BJ (cell line): ENCODE results near the gene PHACTR3. TPM values are rescaled to one million over a fixed set of nuclear protein-coding genes. Genes with fewer than 3 reads are reported as not detected.

Source experiments
- CTCF ChIA-PET: fragments of 350-600 bp; formaldehyde crosslinking; extraction: SDS; loops from one replicate; lab custom pipeline; 2021; ENCODE audit warnings: antibody characterized with exemption, inconsistent platforms; lab: Yijun Ruan, JAX
- POLR2A ChIA-PET: fragments of 300-600 bp; sonication (Branson Sonifier 250); formaldehyde crosslinking; extraction: SDS; loops from one replicate; lab custom pipeline; 2021; ENCODE audit warnings: antibody characterized with exemption; lab: Charles Lee
- DNase-seq: peaks from one replicate; pipeline ENCODE4 v3.0.0-alpha.2; 2011; ENCODE audit warnings: low read depth
- H3K27me3 ChIP-seq: 2 replicates; pipeline ENCODE4 v1.6.0; 2011; ENCODE audit warnings: low read length; ENCODE audit not compliant: control insufficient read depth, insufficient read depth
- H3K36me3 ChIP-seq: 2 replicates; pipeline ENCODE4 v1.5.1; 2011; ENCODE audit warnings: low read length; ENCODE audit not compliant: control insufficient read depth, insufficient read depth
- H3K4me3 ChIP-seq: 2 replicates; pipeline ENCODE4 v1.5.1; 2011; ENCODE audit warnings: low read depth, mild to moderate bottlenecking, control low read depth, low read length
- CTCF ChIP-seq: IDR thresholded peaks from 2 replicates; pipeline ENCODE4 v1.5.1; 2011; ENCODE audit warnings: low read depth, mild to moderate bottlenecking, control low read depth, inconsistent platforms, low read length, moderate library complexity; ENCODE audit not compliant: insufficient read depth
- polyA plus RNA-seq: library from polyadenylated mRNA; depleted of rRNA; stranded (reverse); fragments of >200 nt; gene quantifications from 2 replicates; pipeline ENCODE4 v1.2.3, GENCODE V29; 2011

Gene PHACTR3
- polyA plus RNA-seq, 1 experiment = not detected

GRCh38 chr20:59666586-59666985 lies 62.2 kb downstream of the PHACTR3 start:
- DNase-seq = no peak
- no peak for TF ChIP-seq CTCF
- POLR2A ChIA-PET = no interaction called here

GRCh38 chr20:59667131-59667530 lies 62.8 kb downstream of the PHACTR3 start:
- Histone ChIP-seq H3K4me3 (no peak overlapping the region), H3K36me3 (no peaks in the 10 kb centered on the region), H3K27me3 (no peaks in the 10 kb centered on the region)
- ChIA-PET CTCF (no interaction called here), POLR2A (no interaction called here)
- no peak for DNase-seq
- no peak for TF ChIP-seq CTCF

More at GRCh38 chr20:59666586-59666985, 62.2 kb downstream of the PHACTR3 start:
- CTCF ChIA-PET = no interaction called here
- Histone ChIP-seq H3K27me3 (no peaks in the 10 kb centered on the region), H3K36me3 (no peaks in the 10 kb centered on the region), H3K4me3 (no peak overlapping the region)

- Histone ChIP-seq H3K27me3 (no peaks in the 10 kb centered on the region), H3K4me3 (no peak overlapping the region), H3K36me3 (no peaks in the 10 kb centered on the region)
- CTCF ChIA-PET = no interaction called here
- TF ChIP-seq CTCF = no peak
- DNase-seq = no peak
- POLR2A ChIA-PET = no interaction called here
Observed at GRCh38 chr20:59667981-59668515, 63.7 kb downstream of the PHACTR3 start.

- no peaks in the 10 kb centered on the region for H3K36me3 ChIP-seq
- no peak overlapping the region for H3K4me3 ChIP-seq
- POLR2A ChIA-PET = no interaction called here
- CTCF ChIA-PET = interaction anchor here (1.1 kb wide), 1 partner anchor 99 kb away, joined by 3 read pairs; no protein-coding TSS in a partner anchor
- H3K27me3 ChIP-seq = no peaks in the 10 kb centered on the region
- TF ChIP-seq CTCF = no peak
- no peak for DNase-seq
Observed at GRCh38 chr20:59668926-59669850, 64.8 kb downstream of the PHACTR3 start.

GRCh38 chr20:59670786-59671492 lies 66.6 kb downstream of the PHACTR3 start:
- POLR2A ChIA-PET = no interaction called here
- Histone ChIP-seq H3K36me3 (no peaks in the 10 kb centered on the region), H3K4me3 (no peak overlapping the region), H3K27me3 (no peaks in the 10 kb centered on the region)
- no peak for TF ChIP-seq CTCF
- no peak for DNase-seq
- CTCF ChIA-PET = no interaction called here
